Nephron (organoid): Measurements from ENCODE around the gene KCNQ5.

Experiments used
- H3K27ac Mint-ChIP-seq, 3 experiments: 2 replicates each; pipeline ENCODE4 v1.8.0; 2020; ENCODE audit warnings: mixed read lengths in 3 of 3, mild to moderate bottlenecking in 2 of 3, moderate library complexity in 1 of 3
- H3K27me3 Mint-ChIP-seq: 2 replicates; pipeline ENCODE4 v1.8.0; 2021; ENCODE audit warnings: low read depth, mild to moderate bottlenecking, moderate library complexity, mixed read lengths
- H3K36me3 Mint-ChIP-seq: 2 replicates; pipeline ENCODE4 v1.8.0; 2020; ENCODE audit warnings: low read depth, mixed read lengths
- H3K4me1 Mint-ChIP-seq: 2 replicates; pipeline ENCODE4 v1.8.0; 2020; ENCODE audit warnings: mixed read lengths
- H3K4me3 Mint-ChIP-seq, 3 experiments: 2 replicates each; pipeline ENCODE4 v1.8.0; 2020; ENCODE audit warnings: mild to moderate bottlenecking in 3 of 3, mixed read lengths in 3 of 3, moderate library complexity in 2 of 3
- H3K9me3 Mint-ChIP-seq: 2 replicates; pipeline ENCODE4 v1.8.0; 2020; ENCODE audit warnings: mixed read lengths
- CTCF ChIP-seq, 3 experiments: fragments of 200-600 bp; sonication (generic); IDR thresholded peaks; one replicate each; pipeline ENCODE4 v1.5.0; 2021; ENCODE audit warnings: antibody characterized with exemption in 3 of 3; ENCODE audit not compliant: unreplicated experiment in 3 of 3

Gene KCNQ5

GRCh38 chr6:73174646-73175045, 552.8 kb downstream of the KCNQ5 start:
- H3K4me1 Mint-ChIP-seq: no peaks in the 10 kb centered on the region
- H3K27ac Mint-ChIP-seq: no peak overlapping the region
- no peak for TF ChIP-seq CTCF (IDR thresholded peaks at IDR 0.05; ENCODE audit: unreplicated experiment in 3 of 3)
- no peaks in the 10 kb centered on the region for H3K9me3 Mint-ChIP-seq
- H3K4me3 Mint-ChIP-seq: no peak overlapping the region
- no peaks in the 10 kb centered on the region for H3K27me3 Mint-ChIP-seq
- no peaks in the 10 kb centered on the region for H3K36me3 Mint-ChIP-seq

- TF ChIP-seq CTCF (IDR thresholded peaks at IDR 0.05; ENCODE audit: unreplicated experiment in 3 of 3): no peak
- Mint-ChIP-seq H3K9me3 (no peaks in the 10 kb centered on the region), H3K4me1 (no peaks in the 10 kb centered on the region), H3K36me3 (no peaks in the 10 kb centered on the region), H3K4me3 (no peak overlapping the region), H3K27me3 (peaks cover 8% of the 10 kb centered on the region), H3K27ac (no peak overlapping the region)
These were observed 554.2 kb downstream of the KCNQ5 start for GRCh38 chr6:73176057-73176456.

- no peak overlapping the region for H3K27ac Mint-ChIP-seq
- H3K36me3 Mint-ChIP-seq: no peaks in the 10 kb centered on the region
- no peak for TF ChIP-seq CTCF (IDR thresholded peaks at IDR 0.05; ENCODE audit: unreplicated experiment in 3 of 3)
- H3K4me1 Mint-ChIP-seq: no peaks in the 10 kb centered on the region
- H3K9me3 Mint-ChIP-seq: no peaks in the 10 kb centered on the region
- no peak overlapping the region for H3K4me3 Mint-ChIP-seq
- peaks cover 8% of the 10 kb centered on the region for H3K27me3 Mint-ChIP-seq
These were observed 555.5 kb downstream of the KCNQ5 start for GRCh38 chr6:73177221-73177944.

GRCh38 chr6:73180076-73180738, 558.3 kb downstream of the KCNQ5 start:
- no peak for TF ChIP-seq CTCF (IDR thresholded peaks at IDR 0.05; ENCODE audit: unreplicated experiment in 3 of 3)
- no peaks in the 10 kb centered on the region for H3K4me1 Mint-ChIP-seq

GRCh38 chr6:73180763-73181619, 559.1 kb downstream of the KCNQ5 start:
- Mint-ChIP-seq H3K4me1 (no peaks in the 10 kb centered on the region), H3K9me3 (no peaks in the 10 kb centered on the region), H3K27me3 (peaks cover 11% of the 10 kb centered on the region), H3K27ac (no peak overlapping the region), H3K36me3 (no peaks in the 10 kb centered on the region), H3K4me3 (peak overlapping the region; percentile 37 to 72 (median 66))
- peak; percentile 78 to 88 (median 87) for TF ChIP-seq CTCF (IDR thresholded peaks at IDR 0.05; ENCODE audit: unreplicated experiment in 3 of 3)

More at GRCh38 chr6:73180076-73180738, 558.3 kb downstream of the KCNQ5 start:
- H3K27me3 Mint-ChIP-seq: peaks cover 11% of the 10 kb centered on the region
- H3K9me3 Mint-ChIP-seq: no peaks in the 10 kb centered on the region
- no peak overlapping the region for H3K27ac Mint-ChIP-seq
- no peak overlapping the region for H3K4me3 Mint-ChIP-seq
- H3K36me3 Mint-ChIP-seq: no peaks in the 10 kb centered on the region
